Fibroblast of lung (primary cell): ENCODE measurements around the gene SLC25A42. TPM values are rescaled to one million over a fixed set of nuclear protein-coding genes. Genes with fewer than 3 reads are reported as not detected.

Experiments
- DNase-seq, 2 donors: peaks; one replicate each; pipeline versions ENCODE4 v3.0.0 to v3.0.0-alpha.2; 2010; ENCODE audit warnings: low read depth in 2 of 2
- H2AFZ ChIP-seq: 2 replicates; pipeline ENCODE4 v1.5.1; 2012; ENCODE audit warnings: low read length, control low read depth, inconsistent platforms
- H3K27ac ChIP-seq: 2 replicates; pipeline ENCODE4 v1.5.1; 2011; ENCODE audit warnings: low read length, control low read depth; ENCODE audit not compliant: insufficient read depth
- H3K27me3 ChIP-seq: 2 replicates; pipeline ENCODE4 v1.5.1; 2011; ENCODE audit warnings: mild to moderate bottlenecking, low read length; ENCODE audit not compliant: control insufficient read depth, insufficient read depth
- H3K36me3 ChIP-seq: 2 replicates; pipeline ENCODE4 v1.5.1; 2011; ENCODE audit warnings: low read length; ENCODE audit not compliant: control insufficient read depth, insufficient read depth
- H3K4me1 ChIP-seq: 2 replicates; pipeline ENCODE4 v1.5.1; 2011; ENCODE audit warnings: low read length; ENCODE audit not compliant: control insufficient read depth, insufficient read depth; ENCODE audit errors: extremely low read depth
- H3K4me2 ChIP-seq: 2 replicates; pipeline ENCODE4 v1.5.1; 2011; ENCODE audit warnings: low read length, control low read depth; ENCODE audit not compliant: insufficient read depth; ENCODE audit errors: extremely low read depth
- H3K4me3 ChIP-seq, 4 experiments: fragments of 200-600 bp in 1 of 4; sonication (generic) in 1 of 4; replicated peaks in 1 of 4; 2 replicates each; pipeline ENCODE4 v1.5.1; 2011 to 2016; ENCODE audit warnings: low read length in 4 of 4, low read depth in 3 of 4, mild to moderate bottlenecking in 3 of 4, control low read depth in 2 of 4, inconsistent platforms in 1 of 4, mixed read lengths in 1 of 4; ENCODE audit not compliant: insufficient read depth in 1 of 4; ENCODE audit errors: control extremely low read depth in 1 of 4
- H3K79me2 ChIP-seq: 2 replicates; pipeline ENCODE4 v1.5.1; 2012; ENCODE audit warnings: mild to moderate bottlenecking, low read length, inconsistent platforms; ENCODE audit not compliant: control insufficient read depth, insufficient read depth
- H3K9ac ChIP-seq: 2 replicates; pipeline ENCODE4 v1.5.1; 2011; ENCODE audit warnings: mild to moderate bottlenecking, low read length, control low read depth; ENCODE audit not compliant: insufficient read depth
- H3K9me3 ChIP-seq: 2 replicates; pipeline ENCODE4 v1.5.1; 2012; ENCODE audit warnings: low read depth, low read length; ENCODE audit not compliant: control insufficient read depth, insufficient read depth
- H4K20me1 ChIP-seq: 2 replicates; pipeline ENCODE4 v1.5.1; 2011; ENCODE audit warnings: low read length; ENCODE audit not compliant: control insufficient read depth, insufficient read depth; ENCODE audit errors: extremely low read depth
- CTCF ChIP-seq, 2 donors: IDR thresholded peaks in 1 of 2; conservative IDR thresholded peaks in 1 of 2; 1 replicate in 1 of 2; 2 replicates in 1 of 2; pipeline ENCODE4 v1.5.1; 2011 to 2012; ENCODE audit warnings: low read length in 2 of 2, control low read depth in 1 of 2, inconsistent platforms in 1 of 2, low read depth in 1 of 2, mild to moderate bottlenecking in 1 of 2
- EZH2 ChIP-seq: IDR thresholded peaks from 2 replicates; pipeline ENCODE4 v1.5.1; 2012; ENCODE audit warnings: low read length, control low read depth, mild to moderate bottlenecking; ENCODE audit errors: missing control alignments
- polyA plus RNA-seq, 2 donors: library from polyadenylated mRNA; depleted of rRNA in 1 of 2; stranded (reverse) in 1 of 2; unstranded in 1 of 2; fragments of >200 nt; gene quantifications; 2 replicates each; pipeline ENCODE4 v1.2.1, GENCODE V29; 2011 to 2012; ENCODE audit warnings: missing spikeins in 1 of 2
- total RNA-seq: library from RNA; depleted of rRNA; stranded (reverse); fragments of >200 nt; gene quantifications from 2 replicates; pipeline ENCODE4 v1.2.1, GENCODE V29; 2014

The SLC25A42 gene
- total and polyA plus RNA-seq, 2 donors (not counting 1 experiment from before 2014, with no cell fraction given): 3.6 to 7.1 TPM

GRCh38 chr19:19131989-19132388 is 68.2 kb downstream of the SLC25A42 start:
- H3K4me2 ChIP-seq: no peak overlapping the region
- DNase-seq: no peak
- no peaks in the 10 kb centered on the region for H4K20me1 ChIP-seq
- TF ChIP-seq CTCF (conservative IDR thresholded peaks at IDR 0.05 in 1 of 2, IDR thresholded peaks at IDR 0.05 in 1 of 2; ENCODE audit: low read depth in 1 of 2, low read length in 2 of 2) (no peak), EZH2 (no peak)
- H3K27me3 ChIP-seq: no peaks in the 10 kb centered on the region
- H3K36me3 ChIP-seq: no peaks in the 10 kb centered on the region
- no peak overlapping the region for H2AFZ ChIP-seq
- no peaks in the 10 kb centered on the region for H3K9me3 ChIP-seq
- H3K79me2 ChIP-seq: no peaks in the 10 kb centered on the region
- no peak overlapping the region for H3K27ac ChIP-seq
- no peak overlapping the region for H3K4me3 ChIP-seq
- H3K9ac ChIP-seq: no peak overlapping the region
- H3K4me1 ChIP-seq: no peaks in the 10 kb centered on the region

- no peaks in the 10 kb centered on the region for H3K36me3 ChIP-seq
- H3K4me2 ChIP-seq: no peak overlapping the region
- no peak overlapping the region for H3K9ac ChIP-seq
- no peak overlapping the region for H2AFZ ChIP-seq
- no peak for DNase-seq
- H3K9me3 ChIP-seq: no peaks in the 10 kb centered on the region
- H3K4me3 ChIP-seq: no peak overlapping the region
- H3K79me2 ChIP-seq: no peaks in the 10 kb centered on the region
- TF ChIP-seq EZH2 (no peak), CTCF (conservative IDR thresholded peaks at IDR 0.05 in 1 of 2, IDR thresholded peaks at IDR 0.05 in 1 of 2; ENCODE audit: low read depth in 1 of 2, low read length in 2 of 2) (no peak)
- H3K27ac ChIP-seq: no peak overlapping the region
- H3K27me3 ChIP-seq: no peaks in the 10 kb centered on the region
- no peaks in the 10 kb centered on the region for H4K20me1 ChIP-seq
- peaks cover 2% of the 10 kb centered on the region for H3K4me1 ChIP-seq
Measured at GRCh38 chr19:19132912-19133311, 69.1 kb downstream of the SLC25A42 start.

- H2AFZ ChIP-seq: no peak overlapping the region
- DNase-seq: no peak
- no peak for TF ChIP-seq EZH2
- TF ChIP-seq CTCF (conservative IDR thresholded peaks at IDR 0.05 in 1 of 2, IDR thresholded peaks at IDR 0.05 in 1 of 2; ENCODE audit: low read depth in 1 of 2, low read length in 2 of 2): no peak
Measured at GRCh38 chr19:19133985-19134384, 70.2 kb downstream of the SLC25A42 start.

More at GRCh38 chr19:19133985-19134384, 70.2 kb downstream of the SLC25A42 start:
- no peaks in the 10 kb centered on the region for H3K27me3 ChIP-seq
- no peak overlapping the region for H3K4me2 ChIP-seq
- no peak overlapping the region for H3K27ac ChIP-seq
- no peaks in the 10 kb centered on the region for H3K9me3 ChIP-seq
- no peaks in the 10 kb centered on the region for H4K20me1 ChIP-seq
- peaks cover 2% of the 10 kb centered on the region for H3K4me1 ChIP-seq
- no peaks in the 10 kb centered on the region for H3K36me3 ChIP-seq
- no peaks in the 10 kb centered on the region for H3K79me2 ChIP-seq
- H3K9ac ChIP-seq: no peak overlapping the region
- H3K4me3 ChIP-seq: no peak overlapping the region
